ENCODE results near the gene MYLIP.

DNA sequence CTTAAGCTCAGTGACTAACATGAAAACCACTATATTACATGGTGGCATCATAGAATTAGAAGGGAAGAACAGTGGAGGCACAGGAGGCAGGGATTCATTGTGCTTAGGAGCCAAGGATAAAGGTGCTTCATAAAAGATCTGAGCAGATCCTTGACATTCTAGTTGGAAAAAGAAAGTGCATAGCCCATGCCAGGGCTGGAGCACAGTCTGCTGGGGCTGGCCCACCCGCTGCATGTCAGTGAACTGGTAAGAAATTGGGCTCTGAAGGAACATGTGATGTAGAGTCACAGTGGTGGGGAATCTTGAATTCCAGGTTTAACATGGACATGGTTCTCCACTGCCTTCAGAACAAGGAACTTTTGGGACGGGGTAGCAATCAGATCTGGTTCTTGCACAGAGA is 20.4 kb downstream of the MYLIP start:
- TF ChIP-seq EZH2phosphoT487 (IDR thresholded peaks at IDR 0.05; ENCODE audit: unreplicated experiment) (no peak), CTCF (conservative IDR thresholded peaks at IDR 0.05; ENCODE audit: low read depth in 2 of 2) (no peak), EZH2 (IDR thresholded peaks at IDR 0.05; ENCODE audit: low read depth, unreplicated experiment) (no peak), POLR2AphosphoS5 (IDR thresholded peaks at IDR 0.05; ENCODE audit: low read depth) (no peak), REST (IDR thresholded peaks at IDR 0.05; ENCODE audit: unreplicated experiment) (no peak), NANOG (IDR thresholded peaks at IDR 0.05; ENCODE audit: borderline replicate concordance) (no peak), JUNB (IDR thresholded peaks at IDR 0.05; ENCODE audit: unreplicated experiment) (no peak), CREB1 (CRISPR knock-in tag; IDR thresholded peaks at IDR 0.05; ENCODE audit: low read depth) (no peak), STAT1 (IDR thresholded peaks at IDR 0.05; ENCODE audit: unreplicated experiment) (no peak), ETS1 (IDR thresholded peaks at IDR 0.05) (no peak)
- TF ChIP-seq, protein P1, sequence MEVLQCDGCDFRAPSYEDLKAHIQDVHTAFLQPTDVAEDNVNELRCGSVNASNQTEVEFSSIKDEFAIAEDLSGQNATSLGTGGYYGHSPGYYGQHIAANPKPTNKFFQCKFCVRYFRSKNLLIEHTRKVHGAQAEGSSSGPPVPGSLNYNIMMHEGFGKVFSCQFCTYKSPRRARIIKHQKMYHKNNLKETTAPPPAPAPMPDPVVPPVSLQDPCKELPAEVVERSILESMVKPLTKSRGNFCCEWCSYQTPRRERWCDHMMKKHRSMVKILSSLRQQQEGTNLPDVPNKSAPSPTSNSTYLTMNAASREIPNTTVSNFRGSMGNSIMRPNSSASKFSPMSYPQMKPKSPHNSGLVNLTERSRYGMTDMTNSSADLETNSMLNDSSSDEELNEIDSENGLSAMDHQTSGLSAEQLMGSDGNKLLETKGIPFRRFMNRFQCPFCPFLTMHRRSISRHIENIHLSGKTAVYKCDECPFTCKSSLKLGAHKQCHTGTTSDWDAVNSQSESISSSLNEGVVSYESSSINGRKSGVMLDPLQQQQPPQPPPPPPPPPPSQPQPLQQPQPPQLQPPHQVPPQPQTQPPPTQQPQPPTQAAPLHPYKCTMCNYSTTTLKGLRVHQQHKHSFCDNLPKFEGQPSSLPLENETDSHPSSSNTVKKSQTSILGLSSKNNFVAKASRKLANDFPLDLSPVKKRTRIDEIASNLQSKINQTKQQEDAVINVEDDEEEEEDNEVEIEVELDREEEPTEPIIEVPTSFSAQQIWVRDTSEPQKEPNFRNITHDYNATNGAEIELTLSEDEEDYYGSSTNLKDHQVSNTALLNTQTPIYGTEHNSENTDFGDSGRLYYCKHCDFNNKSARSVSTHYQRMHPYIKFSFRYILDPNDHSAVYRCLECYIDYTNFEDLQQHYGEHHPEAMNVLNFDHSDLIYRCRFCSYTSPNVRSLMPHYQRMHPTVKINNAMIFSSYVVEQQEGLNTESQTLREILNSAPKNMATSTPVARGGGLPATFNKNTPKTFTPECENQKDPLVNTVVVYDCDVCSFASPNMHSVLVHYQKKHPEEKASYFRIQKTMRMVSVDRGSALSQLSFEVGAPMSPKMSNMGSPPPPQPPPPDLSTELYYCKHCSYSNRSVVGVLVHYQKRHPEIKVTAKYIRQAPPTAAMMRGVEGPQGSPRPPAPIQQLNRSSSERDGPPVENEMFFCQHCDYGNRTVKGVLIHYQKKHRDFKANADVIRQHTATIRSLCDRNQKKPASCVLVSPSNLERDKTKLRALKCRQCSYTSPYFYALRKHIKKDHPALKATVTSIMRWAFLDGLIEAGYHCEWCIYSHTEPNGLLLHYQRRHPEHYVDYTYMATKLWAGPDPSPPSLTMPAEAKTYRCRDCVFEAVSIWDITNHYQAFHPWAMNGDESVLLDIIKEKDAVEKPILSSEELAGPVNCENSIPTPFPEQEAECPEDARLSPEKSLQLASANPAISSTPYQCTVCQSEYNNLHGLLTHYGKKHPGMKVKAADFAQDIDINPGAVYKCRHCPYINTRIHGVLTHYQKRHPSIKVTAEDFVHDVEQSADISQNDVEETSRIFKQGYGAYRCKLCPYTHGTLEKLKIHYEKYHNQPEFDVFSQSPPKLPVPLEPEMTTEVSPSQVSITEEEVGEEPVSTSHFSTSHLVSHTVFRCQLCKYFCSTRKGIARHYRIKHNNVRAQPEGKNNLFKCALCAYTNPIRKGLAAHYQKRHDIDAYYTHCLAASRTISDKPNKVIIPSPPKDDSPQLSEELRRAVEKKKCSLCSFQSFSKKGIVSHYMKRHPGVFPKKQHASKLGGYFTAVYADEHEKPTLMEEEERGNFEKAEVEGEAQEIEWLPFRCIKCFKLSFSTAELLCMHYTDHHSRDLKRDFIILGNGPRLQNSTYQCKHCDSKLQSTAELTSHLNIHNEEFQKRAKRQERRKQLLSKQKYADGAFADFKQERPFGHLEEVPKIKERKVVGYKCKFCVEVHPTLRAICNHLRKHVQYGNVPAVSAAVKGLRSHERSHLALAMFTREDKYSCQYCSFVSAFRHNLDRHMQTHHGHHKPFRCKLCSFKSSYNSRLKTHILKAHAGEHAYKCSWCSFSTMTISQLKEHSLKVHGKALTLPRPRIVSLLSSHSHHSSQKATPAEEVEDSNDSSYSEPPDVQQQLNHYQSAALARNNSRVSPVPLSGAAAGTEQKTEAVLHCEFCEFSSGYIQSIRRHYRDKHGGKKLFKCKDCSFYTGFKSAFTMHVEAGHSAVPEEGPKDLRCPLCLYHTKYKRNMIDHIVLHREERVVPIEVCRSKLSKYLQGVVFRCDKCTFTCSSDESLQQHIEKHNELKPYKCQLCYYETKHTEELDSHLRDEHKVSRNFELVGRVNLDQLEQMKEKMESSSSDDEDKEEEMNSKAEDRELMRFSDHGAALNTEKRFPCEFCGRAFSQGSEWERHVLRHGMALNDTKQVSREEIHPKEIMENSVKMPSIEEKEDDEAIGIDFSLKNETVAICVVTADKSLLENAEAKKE (CRISPR knock-in tag; IDR thresholded peaks at IDR 0.05) = no peak
